Effector CD8-positive, alpha-beta T cell (primary cell): ENCODE data around the gene TNNI3.
"Not testable (repeated sequence)": the region's sequence is repeated elsewhere in the genome, so short reads cannot be mapped to it uniquely, and the experiment has no call there.

Source experiments
- DNase-seq: peaks from one replicate; lab custom pipeline; 2025; lab: John Stamatoyannopoulos, UW
- total RNA-seq, 4 experiments: gene quantifications; one replicate each; lab custom pipeline; 2026; lab: John Stamatoyannopoulos, UW

The TNNI3 gene
- total RNA-seq: 0 reads per million in 4 experiments

DNA sequence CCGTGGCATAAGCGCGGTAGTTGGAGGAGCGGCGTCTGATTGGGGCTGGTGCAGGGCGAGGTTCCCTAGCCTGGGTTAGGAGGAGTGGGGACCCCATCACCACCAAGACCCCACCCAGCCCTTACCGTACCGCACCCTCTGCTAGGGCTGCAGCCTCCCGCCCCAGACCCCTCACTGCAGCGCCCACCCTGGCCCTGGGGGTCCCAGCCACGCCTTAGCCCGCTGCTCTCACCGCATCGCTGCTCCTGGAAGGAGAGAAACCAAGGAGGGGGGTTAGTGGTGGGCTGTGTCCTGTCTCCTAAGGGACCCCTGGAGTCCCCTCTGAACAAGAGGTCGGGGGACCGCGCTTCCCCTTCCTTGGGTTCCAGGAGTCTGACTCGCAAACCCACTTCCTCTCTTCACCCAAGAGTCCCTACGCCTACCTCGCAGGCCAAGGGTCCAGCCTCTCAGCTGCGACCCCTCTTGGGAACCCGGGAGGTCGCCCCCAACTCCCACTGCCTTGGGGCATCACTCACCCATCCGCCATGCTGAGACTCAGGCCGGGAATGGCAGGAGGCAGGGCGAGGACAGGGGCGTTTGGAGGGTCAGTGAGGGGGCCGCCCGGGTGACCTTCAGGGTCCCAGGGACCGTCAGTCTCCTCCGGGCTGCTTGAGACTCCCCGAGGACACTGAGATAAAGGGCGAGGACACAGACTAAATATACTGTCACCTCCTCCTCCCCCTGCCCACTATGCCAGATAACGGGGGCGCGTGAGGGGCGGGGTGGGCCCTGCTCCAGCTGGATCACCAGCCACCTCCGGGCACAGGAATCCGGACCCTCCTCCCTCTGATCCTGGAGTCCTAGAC lies at the start of gene TNNI3:
Gene TNNI3, minus strand, starts transcription at position 669 of the 845 bp plus-strand sequence. Its CDS starts 143 bp downstream, at position 526.
- no peak for DNase-seq

DNA sequence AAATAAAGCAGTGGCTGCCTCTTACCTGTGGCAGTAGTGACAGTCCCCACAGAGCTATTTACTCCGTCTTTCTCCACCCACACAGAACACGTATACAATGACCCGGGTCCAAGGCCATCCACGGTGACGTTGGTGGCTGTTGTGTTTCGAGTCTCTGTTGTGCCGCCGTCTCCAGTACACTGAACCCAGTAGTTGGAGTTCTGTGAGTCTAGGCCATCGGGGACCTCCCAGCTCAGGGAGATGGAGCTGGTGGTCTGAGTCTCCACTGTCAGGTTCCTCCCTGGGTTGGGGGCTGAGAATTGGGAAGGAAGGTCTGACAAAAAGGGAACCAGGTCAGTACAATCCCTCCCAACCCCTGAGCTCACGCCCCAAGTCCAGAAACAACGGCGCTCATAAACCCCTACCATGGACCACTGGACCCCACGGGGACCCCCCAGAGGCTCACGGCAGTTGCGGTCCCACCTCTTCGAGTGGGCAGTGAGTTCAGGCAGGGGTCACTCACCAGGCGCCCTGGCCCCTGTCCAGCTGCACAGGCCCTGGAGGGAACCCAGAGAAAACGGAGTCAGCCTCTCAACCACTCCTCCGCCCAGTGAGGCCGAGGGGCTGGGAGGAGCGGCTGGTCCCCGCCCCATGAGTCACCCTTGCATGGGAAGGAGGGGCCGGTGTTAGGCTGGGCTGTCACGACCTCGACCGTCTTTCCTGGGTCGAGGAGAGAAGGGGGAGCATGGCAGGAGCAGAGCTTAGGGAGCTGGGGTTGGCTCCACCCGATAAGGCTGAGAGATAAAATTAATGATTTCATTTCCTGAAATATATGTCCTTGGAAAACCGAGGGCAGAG lies 49.4 kb upstream of the TNNI3 start:
- no peak for DNase-seq

DNA sequence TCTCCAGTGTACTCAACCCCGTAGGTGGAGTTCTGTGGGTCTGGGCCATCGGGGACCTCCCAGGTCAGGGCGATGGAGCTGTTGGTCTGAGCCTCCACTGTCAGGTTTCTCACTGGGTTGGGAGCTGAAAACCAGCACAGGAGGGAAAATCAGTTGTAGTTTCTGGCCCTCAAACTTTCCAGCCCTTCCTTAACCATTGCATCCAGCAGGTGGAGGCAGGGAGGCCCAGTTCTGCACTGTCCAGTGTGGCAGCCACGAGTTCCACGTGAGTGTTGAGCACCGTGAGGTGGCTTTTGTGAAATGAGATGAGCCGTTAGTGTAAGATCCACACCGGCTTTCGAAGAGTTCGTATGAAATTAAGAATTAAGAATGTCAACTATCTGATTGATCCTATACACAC lies 44.7 kb upstream of the TNNI3 start:
- not testable (repeated sequence) for DNase-seq

GRCh38 chr19:55199620-55200204 lies 42.2 kb upstream of the TNNI3 start:
- no peak for DNase-seq

GRCh38 chr19:55198651-55199050 lies 41.1 kb upstream of the TNNI3 start:
- DNase-seq: no peak

- DNase-seq: no peak
Observed at GRCh38 chr19:55197528-55197927, 40.0 kb upstream of the TNNI3 start.

GRCh38 chr19:55196803-55197202 lies 39.3 kb upstream of the TNNI3 start:
- DNase-seq: no peak

GRCh38 chr19:55193481-55193880 lies 35.9 kb upstream of the TNNI3 start:
- DNase-seq: no peak

- no peak for DNase-seq
Observed at GRCh38 chr19:55189403-55189835, 31.9 kb upstream of the TNNI3 start.

DNA sequence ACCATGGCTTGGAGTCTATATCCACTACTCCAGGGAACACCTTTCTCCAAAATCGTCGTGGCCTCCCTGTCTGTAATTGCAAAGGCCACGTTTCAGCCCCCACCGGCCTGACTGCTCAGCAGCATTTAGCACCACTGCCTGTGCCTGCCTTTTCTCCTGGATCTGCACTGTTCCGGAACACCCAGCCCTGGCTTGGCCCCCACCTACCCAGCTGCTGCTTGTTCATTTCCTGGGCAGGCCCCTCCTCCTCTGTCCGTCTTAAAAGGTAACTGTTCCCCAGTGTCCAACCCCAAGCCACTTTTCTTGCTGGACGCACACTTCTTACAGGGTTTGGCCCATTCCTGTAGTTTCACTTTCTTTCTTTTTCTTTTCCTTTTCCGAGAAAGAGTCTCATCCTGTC lies 31.1 kb upstream of the TNNI3 start:
- no peak for DNase-seq

GRCh38 chr19:55186080-55186479 lies 28.5 kb upstream of the TNNI3 start:
- DNase-seq: no peak

DNA sequence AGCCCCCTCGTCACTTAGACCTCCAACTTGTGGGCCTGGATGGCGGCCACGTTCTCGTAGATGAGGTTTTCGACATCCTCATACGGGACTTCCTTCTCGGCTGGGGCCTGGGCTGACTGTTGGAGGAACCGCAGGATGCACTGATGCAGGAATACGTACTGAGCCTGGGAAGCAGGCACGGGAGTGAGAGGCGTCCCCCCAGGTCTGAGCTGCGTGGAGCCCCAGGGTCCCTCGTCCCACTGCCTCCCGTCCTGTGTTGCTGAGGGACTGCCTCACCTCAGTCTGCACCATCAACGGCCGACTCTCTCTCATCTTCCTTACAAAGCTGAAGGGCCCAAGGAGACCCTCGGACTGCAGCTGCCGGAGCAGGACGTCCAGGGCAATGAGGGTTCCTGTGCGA lies 24.2 kb upstream of the TNNI3 start:
- DNase-seq: no peak

DNA sequence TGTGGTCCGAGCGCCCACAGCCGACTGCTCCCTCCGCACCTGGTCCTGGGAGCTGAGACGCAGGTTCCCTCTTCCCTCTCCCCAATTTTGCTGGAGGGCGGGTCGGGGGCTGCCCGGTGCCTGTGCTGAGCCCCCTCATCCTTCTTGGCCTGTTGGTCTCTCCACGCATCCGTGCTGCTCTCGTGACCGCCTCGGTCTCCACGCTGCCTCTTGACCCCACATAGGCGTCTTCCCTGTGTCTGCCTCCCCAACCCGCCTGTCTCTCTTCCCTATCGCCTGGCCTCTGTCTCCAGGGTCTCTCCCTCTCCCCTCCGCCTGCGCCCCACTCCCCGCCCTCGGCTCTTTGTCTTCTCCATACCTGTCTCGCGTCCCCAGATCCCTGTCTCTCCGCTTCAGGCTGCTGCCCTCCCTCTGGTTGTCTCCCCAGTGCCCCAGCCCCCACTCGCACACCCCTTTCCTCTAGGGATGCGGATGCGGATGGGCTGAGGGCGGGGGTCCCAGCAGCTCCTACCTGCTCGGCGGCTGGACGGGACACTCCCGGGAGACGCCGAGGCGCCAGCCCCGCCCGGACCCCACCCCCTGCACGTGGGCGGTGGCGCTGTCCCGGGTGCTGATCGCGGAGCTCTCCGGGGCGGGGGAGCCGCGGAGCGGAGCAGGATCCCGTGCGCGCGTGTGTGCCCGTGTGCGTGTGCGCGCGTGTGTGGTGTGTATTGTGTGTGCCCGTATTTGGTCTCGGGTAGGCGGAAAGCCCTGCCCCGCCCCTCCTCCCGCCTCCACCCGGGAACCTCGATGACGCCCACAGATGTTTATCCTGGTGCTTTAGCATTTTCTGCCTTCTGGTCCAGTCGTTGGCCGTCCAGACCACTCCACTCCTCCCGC lies 22.3 kb upstream of the TNNI3 start, which contains the start of gene SYT5:
Gene SYT5, minus strand, starts transcription at position 684 of the 879 bp plus-strand sequence. CDS start 1,248 bp downstream, outside the sequence.
- DNase-seq: peak; percentile 31

DNA sequence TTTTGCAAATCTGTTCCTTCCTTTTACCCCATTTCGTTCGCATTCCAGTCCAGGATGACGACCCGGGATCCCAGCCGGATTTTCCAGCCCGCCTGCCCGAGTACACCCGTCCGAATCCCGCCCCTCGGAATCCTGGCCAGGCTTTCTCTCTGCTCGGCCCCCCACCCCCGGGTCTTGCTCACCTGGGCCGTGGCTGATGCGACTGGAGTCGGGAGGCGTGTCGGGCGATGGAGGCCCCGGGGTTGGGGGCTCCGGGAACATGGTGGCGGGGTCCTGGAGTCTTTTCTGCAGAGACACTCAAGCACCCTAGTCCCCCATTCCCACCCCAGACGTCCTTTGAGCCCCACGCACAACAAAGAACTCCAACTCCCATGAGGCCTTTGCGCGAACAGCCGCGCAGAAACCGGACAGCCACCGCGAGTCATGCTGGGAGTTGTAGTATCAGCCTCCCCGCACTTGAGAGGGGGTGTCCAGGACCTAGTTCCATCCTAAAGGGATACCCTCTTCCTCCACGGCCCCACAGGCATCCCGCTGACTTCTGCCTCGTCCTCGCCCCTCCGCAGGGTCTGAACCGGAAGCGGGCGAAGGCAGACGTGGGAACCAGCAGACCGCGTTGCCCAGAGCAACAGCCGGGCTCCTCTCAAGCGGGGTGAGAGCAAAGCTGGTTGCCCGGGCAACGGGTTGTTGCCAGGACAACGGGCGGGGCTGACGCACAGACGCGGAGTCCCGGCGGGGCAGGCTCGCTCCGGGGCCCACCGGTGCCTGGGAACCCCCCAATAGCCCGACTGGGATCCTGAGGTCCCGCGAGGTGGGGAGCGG lies 21.5 kb upstream of the TNNI3 start:
- DNase-seq: peak; percentile 92

DNA sequence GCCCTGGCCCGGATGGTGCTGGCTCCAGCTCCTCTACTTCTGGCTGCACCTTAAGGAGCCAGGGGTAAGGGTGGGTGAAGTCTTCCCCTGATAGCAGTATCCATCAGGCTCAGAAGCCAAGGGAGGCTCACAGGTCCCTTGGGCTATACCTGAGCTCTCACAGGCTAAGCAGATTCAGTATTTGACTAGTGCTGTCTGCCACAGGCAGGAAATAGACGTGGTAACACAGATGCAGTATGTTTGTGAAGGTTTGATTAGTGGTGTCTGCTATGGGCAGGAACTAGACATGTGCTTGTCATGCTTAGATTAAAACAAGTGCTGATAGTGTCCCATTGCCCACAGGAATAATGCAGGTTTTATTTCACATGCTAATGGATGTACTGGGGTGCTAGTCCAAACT lies 18.5 kb upstream of the TNNI3 start:
- no peak for DNase-seq

DNA sequence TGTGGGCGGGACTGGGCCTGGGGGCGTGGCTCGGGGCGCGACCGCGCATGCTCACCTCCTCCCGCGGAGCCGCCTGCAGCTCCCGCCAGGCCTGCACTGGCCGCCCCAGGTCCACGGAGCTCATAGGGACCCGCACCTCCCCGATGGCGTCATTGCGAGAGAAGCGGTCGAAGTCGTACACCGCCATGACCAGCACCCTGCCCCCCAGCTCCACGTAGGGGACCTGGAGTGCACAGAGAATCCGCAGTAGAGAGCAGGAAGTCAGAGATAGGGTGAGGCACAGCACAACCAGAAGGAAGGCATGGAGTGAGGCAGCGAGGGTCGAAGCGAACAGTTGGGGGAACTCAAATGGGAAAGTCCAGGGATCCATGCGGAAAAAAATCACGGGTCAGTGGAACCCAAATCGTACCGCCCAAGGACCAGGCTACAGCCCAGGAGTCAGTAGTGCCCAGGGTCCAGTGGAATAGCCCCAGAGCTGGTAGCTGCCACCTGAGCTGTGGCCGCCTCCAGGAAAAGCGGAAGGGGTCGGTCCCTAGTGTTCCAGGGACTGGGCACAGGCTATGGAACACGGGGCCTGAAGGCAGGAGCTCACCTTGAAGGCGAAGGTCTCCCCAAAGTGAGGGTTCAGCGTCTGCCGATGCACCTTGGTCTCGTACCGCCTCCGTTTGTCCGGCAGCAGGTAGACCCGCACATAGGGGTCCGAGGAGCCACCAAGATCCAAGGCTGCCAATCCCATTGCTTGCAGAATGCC lies 17.8 kb upstream of the TNNI3 start:
- no peak for DNase-seq

- DNase-seq: no peak
Observed at GRCh38 chr19:55174425-55175116, 17.0 kb upstream of the TNNI3 start.

GRCh38 chr19:55173714-55174409 lies 16.3 kb upstream of the TNNI3 start:
- DNase-seq: peak; percentile 16
